Common myeloid progenitor, CD34-positive (primary cell): Measurements from ENCODE around the gene ZFYVE26.

Experiments
- CTCF ChIA-PET: fragments of 350-600 bp; sonication (Branson Sonifier 250); formaldehyde crosslinking; loops from one replicate; lab custom pipeline; 2021; ENCODE audit warnings: antibody characterized with exemption; lab: Charles Lee
- POLR2A ChIA-PET: fragments of 350-600 bp; sonication (Branson Sonifier 250); formaldehyde crosslinking; loops from one replicate; lab custom pipeline; 2021; ENCODE audit warnings: antibody characterized with exemption; lab: Charles Lee
- DNase-seq, 3 donors: peaks; one replicate each; pipeline versions ENCODE4 v3.0.0 to v3.0.0-alpha.2; 2013
- H3K27ac ChIP-seq, 2 experiments: 1 replicate in 1 of 2; 2 replicates in 1 of 2; pipeline ENCODE4 v1.7.0; 2013; ENCODE audit warnings: inconsistent platforms in 2 of 2, low read length in 2 of 2, mild to moderate bottlenecking in 2 of 2, low read depth in 1 of 2, moderate library complexity in 1 of 2; ENCODE audit not compliant: severe bottlenecking in 2 of 2, insufficient read depth in 1 of 2, poor library complexity in 1 of 2
- H3K27me3 ChIP-seq, 5 experiments: replicated peaks in 2 of 5; 1 replicate in 3 of 5; 2 replicates in 2 of 5; pipeline versions ENCODE4 v1.6.1 to v1.7.0; 2013; ENCODE audit warnings: low read length in 4 of 5, mild to moderate bottlenecking in 2 of 5, moderate library complexity in 2 of 5, inconsistent platforms in 1 of 5; ENCODE audit not compliant: insufficient read depth in 5 of 5, control insufficient read depth in 4 of 5
- H3K36me3 ChIP-seq, 4 experiments: 1 replicate in 2 of 4; 2 replicates in 2 of 4; pipeline versions ENCODE4 v1.6.1 to v1.7.0; 2013; ENCODE audit warnings: low read length in 3 of 4, control low read depth in 1 of 4, mild to moderate bottlenecking in 1 of 4; ENCODE audit not compliant: control insufficient read depth in 4 of 4, insufficient read depth in 4 of 4
- H3K4me1 ChIP-seq, 4 experiments: 1 replicate in 3 of 4; 2 replicates in 1 of 4; pipeline versions ENCODE4 v1.6.1 to v1.7.1; 2013; ENCODE audit warnings: low read length in 3 of 4, mild to moderate bottlenecking in 3 of 4, control low read depth in 1 of 4, inconsistent platforms in 1 of 4, moderate library complexity in 1 of 4; ENCODE audit not compliant: control insufficient read depth in 4 of 4, insufficient read depth in 4 of 4; ENCODE audit errors: control extremely low read depth in 1 of 4
- H3K4me3 ChIP-seq, 7 experiments: 1 replicate in 4 of 7; 2 replicates in 3 of 7; pipeline versions ENCODE4 v1.5.1 to v1.7.0; 2013; ENCODE audit warnings: mild to moderate bottlenecking in 7 of 7, low read length in 6 of 7, moderate library complexity in 6 of 7, inconsistent platforms in 2 of 7, low read depth in 2 of 7, control low read depth in 1 of 7; ENCODE audit not compliant: insufficient read depth in 4 of 7, control insufficient read depth in 1 of 7; ENCODE audit errors: extremely low read depth in 1 of 7
- H3K9me3 ChIP-seq, 5 experiments: 1 replicate in 4 of 5; 2 replicates in 1 of 5; pipeline versions ENCODE4 v1.6.1 to v1.7.1; 2013; ENCODE audit warnings: low read length in 4 of 5, mild to moderate bottlenecking in 2 of 5, inconsistent platforms in 1 of 5, low read depth in 1 of 5, moderate library complexity in 1 of 5; ENCODE audit not compliant: control insufficient read depth in 4 of 5, insufficient read depth in 2 of 5; ENCODE audit errors: control extremely low read depth in 1 of 5
- WGBS: methylation state at CpG from one replicate; pipeline ENCODE4 v1.1.5; 2013; ENCODE audit not compliant: insufficient coverage; 5-methylcytosine and 5-hydroxymethylcytosine counted together

Gene ZFYVE26

GRCh38 chr14:67852926-67853604, 36.7 kb upstream of the ZFYVE26 start:
- H3K9me3 ChIP-seq = peaks cover 0 to 8% (median 0%) of the 10 kb centered on the region in 5 experiments
- H3K4me3 ChIP-seq = peak overlapping the region in 2 of 7 experiments; percentile 3 to 33
- CTCF ChIA-PET = interaction anchor here (1.2 to 1.9 kb wide), 3 partner anchors 25 to 30 kb away, joined by 3 to 6 read pairs (median 5); no protein-coding TSS in a partner anchor

GRCh38 chr14:67851785-67852410, 35.5 kb upstream of the ZFYVE26 start:
- DNase-seq = peak; percentile 69 to 99 (median 95)
- POLR2A ChIA-PET = interaction anchor here (0.6 to 1.0 kb wide), 2 partner anchors 10 to 14 kb away, joined by 3 to 4 read pairs; no protein-coding TSS in a partner anchor
- no peaks in the 10 kb centered on the region for H3K27me3 ChIP-seq
- H3K9me3 ChIP-seq = peaks cover 0 to 16% (median 1%) of the 10 kb centered on the region in 5 experiments
- CTCF ChIA-PET = interaction anchor here (0.5 to 1.9 kb wide), 9 partner anchors 14 to 226 kb away, joined by 3 to 6 read pairs (median 5); partner anchors contain the start of gene ZFYVE26
- H3K27ac ChIP-seq = peak overlapping the region in 1 of 2 experiments; percentile 5
- H3K36me3 ChIP-seq = peaks cover 0 to 1% (median 0%) of the 10 kb centered on the region in 4 experiments
- H3K4me3 ChIP-seq = peak overlapping the region in 3 of 7 experiments; percentile 7 to 33 (median 23)
- WGBS = 63% methylated on average over 7 of the region's 9 CpGs
- H3K4me1 ChIP-seq = peaks cover 17 to 46% (median 36%) of the 10 kb centered on the region in 4 experiments

More at GRCh38 chr14:67852926-67853604, 36.7 kb upstream of the ZFYVE26 start:
- POLR2A ChIA-PET = no interaction called here
- Histone ChIP-seq H3K4me1 (peaks cover 17 to 47% (median 36%) of the 10 kb centered on the region in 4 experiments), H3K27ac (no peak overlapping the region), H3K27me3 (no peaks in the 10 kb centered on the region), H3K36me3 (no peaks in the 10 kb centered on the region)
- DNase-seq = peak; percentile 29 to 81 (median 70)

GRCh38 chr14:67850066-67850830, 33.9 kb upstream of the ZFYVE26 start:
- Histone ChIP-seq H3K9me3 (peaks cover 0 to 27% (median 8%) of the 10 kb centered on the region in 5 experiments), H3K36me3 (peaks cover 0 to 15% (median 5%) of the 10 kb centered on the region in 4 experiments), H3K4me3 (peak overlapping the region in 1 of 7 experiments; percentile 33), H3K27me3 (no peaks in the 10 kb centered on the region), H3K4me1 (peaks cover 17 to 44% (median 36%) of the 10 kb centered on the region in 4 experiments), H3K27ac (no peak overlapping the region)
- DNase-seq = no peak
- POLR2A ChIA-PET = no interaction called here
- CTCF ChIA-PET = interaction anchor here (1.5 to 3.3 kb wide), 5 partner anchors 12 to 228 kb away, joined by 3 to 14 read pairs (median 5); no protein-coding TSS in a partner anchor
- WGBS = 95% methylated on average over 7 of the region's 9 CpGs

GRCh38 chr14:67846029-67846610, 29.7 kb upstream of the ZFYVE26 start:
- Histone ChIP-seq H3K9me3 (peaks cover 0 to 32% (median 8%) of the 10 kb centered on the region in 5 experiments), H3K27ac (no peak overlapping the region), H3K4me3 (peak overlapping the region in 1 of 7 experiments; percentile 33), H3K4me1 (peaks cover 0 to 13% (median 9%) of the 10 kb centered on the region in 4 experiments), H3K36me3 (peaks cover 0 to 15% (median 5%) of the 10 kb centered on the region in 4 experiments), H3K27me3 (no peaks in the 10 kb centered on the region)
- no peak for DNase-seq
- 95% methylated on average over 15 of the region's 17 CpGs for WGBS
- ChIA-PET CTCF (interaction anchor here (1.2 to 1.7 kb wide), 2 partner anchors 9 to 12 kb away, joined by 4 to 7 read pairs; no protein-coding TSS in a partner anchor), POLR2A (no interaction called here)

- no CpG with 5 or more reads among the region's 2 CpGs for WGBS
- no peaks in the 10 kb centered on the region for H3K9me3 ChIP-seq
- POLR2A ChIA-PET = interaction anchor here (0.6 to 1.4 kb wide), 2 partner anchors 8 to 14 kb away, joined by 3 to 4 read pairs; no protein-coding TSS in a partner anchor
- no peaks in the 10 kb centered on the region for H3K4me1 ChIP-seq
- H3K27me3 ChIP-seq = no peaks in the 10 kb centered on the region
- no peak overlapping the region for H3K4me3 ChIP-seq
- peaks cover 0 to 14% (median 9%) of the 10 kb centered on the region in 4 experiments for H3K36me3 ChIP-seq
- no peak overlapping the region for H3K27ac ChIP-seq
- CTCF ChIA-PET = interaction anchor here (1.0 to 2.9 kb wide), 21 partner anchors 9 to 1005 kb away, joined by 3 to 20 read pairs (median 6); no protein-coding TSS in a partner anchor
- peak; percentile 90 to 94 (median 93) for DNase-seq
These were observed 20.7 kb upstream of the ZFYVE26 start for GRCh38 chr14:67837011-67837624.

- ChIA-PET CTCF (interaction anchor here (0.7 to 2.3 kb wide), 7 partner anchors 14 to 990 kb away, joined by 3 to 8 read pairs (median 5); no protein-coding TSS in a partner anchor), POLR2A (no interaction called here)
- DNase-seq = no peak
- peaks cover 0 to 14% (median 10%) of the 10 kb centered on the region in 4 experiments for H3K36me3 ChIP-seq
- no peaks in the 10 kb centered on the region for H3K4me1 ChIP-seq
- H3K27ac ChIP-seq = no peak overlapping the region
- H3K4me3 ChIP-seq = no peak overlapping the region
- no peaks in the 10 kb centered on the region for H3K9me3 ChIP-seq
- H3K27me3 ChIP-seq = no peaks in the 10 kb centered on the region
These were observed 19.2 kb upstream of the ZFYVE26 start for GRCh38 chr14:67835596-67835995.
